Loucy (cell line): ENCODE measurements around the gene ASIC5.

Experiments used
- EZH2phosphoT487 ChIP-seq: fragments of 200-600 bp; IDR thresholded peaks from 2 replicates; pipeline ENCODE4 v1.6.1; 2018; ENCODE audit warnings: antibody characterized with exemption, mild to moderate bottlenecking, moderate library complexity, borderline replicate concordance
- TF ChIP-seq, protein P1 (sequence below): fragments of 200-600 bp; sonication (generic); conservative IDR thresholded peaks from 2 replicates; pipeline ENCODE4 v1.5.1; 2014; ENCODE audit warnings: mild to moderate bottlenecking, antibody characterized with exemption, low read length

DNA sequence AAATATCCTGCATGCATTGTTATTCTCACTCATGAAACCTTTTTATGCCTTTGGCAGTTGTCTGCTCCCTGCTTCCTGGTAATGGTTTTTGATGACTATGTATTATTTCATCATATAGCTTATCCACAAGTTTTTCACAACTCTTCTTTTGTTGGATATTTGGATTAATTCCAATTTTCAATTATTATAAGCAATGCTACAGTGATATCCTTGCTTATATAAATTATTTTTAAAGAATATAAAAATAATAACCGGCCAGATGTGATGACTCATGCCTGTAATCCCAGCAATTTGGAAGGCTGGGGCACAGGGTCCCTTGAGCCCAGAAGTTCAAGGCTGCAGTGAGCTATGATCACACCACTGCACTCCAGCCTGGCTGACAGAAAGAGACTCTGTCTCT lies 47.0 kb downstream of the ASIC5 start:
- TF ChIP-seq, protein P1, sequence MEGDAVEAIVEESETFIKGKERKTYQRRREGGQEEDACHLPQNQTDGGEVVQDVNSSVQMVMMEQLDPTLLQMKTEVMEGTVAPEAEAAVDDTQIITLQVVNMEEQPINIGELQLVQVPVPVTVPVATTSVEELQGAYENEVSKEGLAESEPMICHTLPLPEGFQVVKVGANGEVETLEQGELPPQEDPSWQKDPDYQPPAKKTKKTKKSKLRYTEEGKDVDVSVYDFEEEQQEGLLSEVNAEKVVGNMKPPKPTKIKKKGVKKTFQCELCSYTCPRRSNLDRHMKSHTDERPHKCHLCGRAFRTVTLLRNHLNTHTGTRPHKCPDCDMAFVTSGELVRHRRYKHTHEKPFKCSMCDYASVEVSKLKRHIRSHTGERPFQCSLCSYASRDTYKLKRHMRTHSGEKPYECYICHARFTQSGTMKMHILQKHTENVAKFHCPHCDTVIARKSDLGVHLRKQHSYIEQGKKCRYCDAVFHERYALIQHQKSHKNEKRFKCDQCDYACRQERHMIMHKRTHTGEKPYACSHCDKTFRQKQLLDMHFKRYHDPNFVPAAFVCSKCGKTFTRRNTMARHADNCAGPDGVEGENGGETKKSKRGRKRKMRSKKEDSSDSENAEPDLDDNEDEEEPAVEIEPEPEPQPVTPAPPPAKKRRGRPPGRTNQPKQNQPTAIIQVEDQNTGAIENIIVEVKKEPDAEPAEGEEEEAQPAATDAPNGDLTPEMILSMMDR = no peak
- TF ChIP-seq EZH2phosphoT487 = no peak
